Measurements from ENCODE around the gene NFASC. TPM values are rescaled to one million over a fixed set of nuclear protein-coding genes. Genes with fewer than 3 reads are reported as not detected.
A peak's percentile ranks its signal among the peaks of the same experiment; 100 is the strongest.

NFASC gene
- total and polyA plus RNA-seq, 8 donors: 3.3 to 12.7 (median 6.7) TPM

DNA sequence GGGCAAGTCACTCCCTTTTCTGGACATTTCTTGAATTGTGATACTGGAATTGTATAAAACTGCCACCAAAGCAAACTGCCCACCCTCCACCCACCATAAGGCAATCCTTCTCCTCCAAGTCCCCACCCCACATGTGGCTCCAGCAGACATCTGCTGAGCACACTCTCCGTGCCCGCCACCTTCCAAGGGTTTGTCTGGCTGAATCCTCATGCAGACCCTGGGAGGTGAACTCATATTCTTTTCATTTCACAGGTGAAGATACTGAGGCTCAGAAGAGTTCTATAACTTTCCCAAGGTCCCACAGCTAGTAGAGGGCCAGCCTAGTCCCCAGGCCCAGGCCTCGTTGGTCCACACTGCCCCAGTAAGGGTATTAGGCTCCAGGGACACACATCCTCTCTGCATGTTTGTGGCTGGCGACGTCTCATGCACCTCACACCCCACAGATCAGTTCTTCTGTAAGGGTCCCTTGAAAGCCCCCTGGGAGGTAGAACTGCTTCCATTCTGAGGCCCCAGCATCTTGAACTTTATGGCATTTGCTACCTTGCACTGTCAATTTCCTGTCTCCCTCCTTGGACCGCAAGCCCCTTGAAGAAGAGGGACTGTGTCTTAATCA, 186.4 kb downstream of the NFASC start:
- peak in 1 of 6 donors; percentile 7 for DNase-seq
- no peaks in the 10 kb centered on the region for H3K4me1 ChIP-seq
- no peak for FAIRE-seq
- no peaks in the 10 kb centered on the region for H3K36me3 ChIP-seq
- H3K27ac ChIP-seq: no peak overlapping the region
- WGBS, 2 donors: 89 to 94% methylated on average over 6 of the region's 6 CpGs
- no peaks in the 10 kb centered on the region for H3K9me3 ChIP-seq
- no peaks in the 10 kb centered on the region for H3K27me3 ChIP-seq
- TF ChIP-seq CTCF (IDR thresholded peaks at IDR 0.05): no peak
- H3K4me3 ChIP-seq: no peak overlapping the region
- intact Hi-C loops (cut with DNase I): loop anchor here in 2 of 3 donors (5.0 kb wide), 2 partner anchors 65 to 75 kb away; no protein-coding TSS in a partner anchor
- no peak for ATAC-seq

DNA sequence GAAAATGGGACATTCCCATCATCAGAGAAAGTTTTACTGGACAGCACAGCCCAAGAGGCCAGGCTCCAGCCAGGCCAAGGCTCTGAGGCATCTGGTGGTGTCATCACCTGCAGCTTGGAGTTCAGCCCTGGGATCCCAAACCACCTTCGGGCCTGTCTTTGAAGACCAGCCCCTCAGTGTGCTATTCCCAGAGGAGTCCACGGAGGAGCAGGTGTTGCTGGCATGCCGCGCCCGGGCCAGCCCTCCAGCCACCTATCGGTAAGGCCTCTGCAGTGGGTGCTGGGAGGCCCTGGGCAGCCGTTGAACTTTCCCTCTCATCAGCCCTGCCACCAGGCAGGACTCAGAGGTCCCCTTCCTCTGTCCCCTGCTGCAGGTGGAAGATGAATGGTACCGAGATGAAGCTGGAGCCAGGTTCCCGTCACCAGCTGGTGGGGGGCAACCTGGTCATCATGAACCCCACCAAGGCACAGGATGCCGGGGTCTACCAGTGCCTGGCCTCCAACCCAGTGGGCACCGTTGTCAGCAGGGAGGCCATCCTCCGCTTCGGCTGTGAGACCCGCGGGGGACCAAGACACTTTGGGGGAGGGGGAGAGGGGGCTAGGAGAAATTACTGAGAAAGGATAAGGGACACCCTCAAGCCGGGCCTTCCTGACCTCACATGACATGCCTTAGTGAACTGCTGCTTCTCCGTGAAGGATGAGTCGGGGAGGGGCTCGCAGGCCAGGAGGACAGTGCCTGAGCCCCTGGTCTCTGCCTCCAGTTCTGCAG, 187.3 kb downstream of the NFASC start:
- Histone ChIP-seq H3K27me3 (no peaks in the 10 kb centered on the region), H3K4me1 (no peaks in the 10 kb centered on the region), H3K27ac (no peak overlapping the region), H3K36me3 (no peaks in the 10 kb centered on the region), H3K4me3 (no peak overlapping the region), H3K9me3 (no peaks in the 10 kb centered on the region)
- DNase-seq (peak in 1 of 6 donors; percentile 56), ATAC-seq (no peak), FAIRE-seq (no peak)
- WGBS, 2 donors: 80 to 87% methylated on average over 19 of the region's 19 CpGs
- intact Hi-C loops (cut with DNase I): loop anchor here in 2 of 3 donors (5.0 kb wide), 2 partner anchors 66 to 76 kb away; no protein-coding TSS in a partner anchor
- no peak for TF ChIP-seq CTCF (IDR thresholded peaks at IDR 0.05)

- FAIRE-seq (no peak), DNase-seq (peak in 1 of 6 donors; percentile 33), ATAC-seq (no peak)
- Histone ChIP-seq H3K4me1 (no peaks in the 10 kb centered on the region), H3K9me3 (no peaks in the 10 kb centered on the region), H3K36me3 (no peaks in the 10 kb centered on the region), H3K27me3 (no peaks in the 10 kb centered on the region), H3K27ac (no peak overlapping the region), H3K4me3 (no peak overlapping the region)
- intact Hi-C loops (cut with DNase I): loop anchor here in 2 of 3 donors (5.0 kb wide), 2 partner anchors 67 to 77 kb away; no protein-coding TSS in a partner anchor
- 85 to 93% methylated on average over 12 of the region's 12 CpGs for WGBS, 2 donors
- no peak for TF ChIP-seq CTCF (IDR thresholded peaks at IDR 0.05)
These were observed 188.2 kb downstream of the NFASC start for GRCh38 chr1:205058853-205059252.

DNA sequence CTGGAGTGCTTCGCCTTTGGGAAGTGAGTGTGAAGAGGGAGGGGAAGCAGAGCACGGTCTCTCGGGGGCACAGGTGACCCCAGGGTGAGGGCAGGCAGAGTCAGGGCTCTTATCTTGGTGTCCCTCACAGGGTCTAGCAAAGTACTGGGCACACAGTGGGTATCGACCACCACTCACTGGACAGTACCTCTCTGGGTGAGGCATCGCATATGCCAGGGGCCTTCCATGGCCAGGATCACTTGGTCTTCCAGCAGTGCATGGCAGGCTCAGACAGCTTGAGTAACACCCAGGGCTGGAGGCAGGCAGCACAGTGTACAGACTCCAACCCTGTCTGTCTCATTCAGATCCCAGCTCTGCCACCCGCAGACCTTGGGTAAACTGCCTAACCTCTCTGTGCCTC, 189.0 kb downstream of the NFASC start:
- Histone ChIP-seq H3K27me3 (no peaks in the 10 kb centered on the region), H3K36me3 (no peaks in the 10 kb centered on the region), H3K9me3 (no peaks in the 10 kb centered on the region), H3K4me3 (no peak overlapping the region), H3K4me1 (no peaks in the 10 kb centered on the region), H3K27ac (no peak overlapping the region)
- TF ChIP-seq CTCF (IDR thresholded peaks at IDR 0.05): no peak
- no peak for ATAC-seq
- DNase-seq: peak in 1 of 6 donors; percentile 23
- WGBS, 2 donors: 79 to 81% methylated on average over 6 of the region's 6 CpGs
- FAIRE-seq: no peak
- intact Hi-C loops (cut with DNase I): loop anchor here in 2 of 3 donors (5.0 kb wide), 2 partner anchors 67 to 77 kb away; no protein-coding TSS in a partner anchor

All from pancreas (tissue), 10 donors.